ENCODE data around the gene UCK2.
"Not testable (repeated sequence)": the region's sequence is repeated elsewhere in the genome, so short reads cannot be mapped to it uniquely, and the experiment has no call there.

DNA sequence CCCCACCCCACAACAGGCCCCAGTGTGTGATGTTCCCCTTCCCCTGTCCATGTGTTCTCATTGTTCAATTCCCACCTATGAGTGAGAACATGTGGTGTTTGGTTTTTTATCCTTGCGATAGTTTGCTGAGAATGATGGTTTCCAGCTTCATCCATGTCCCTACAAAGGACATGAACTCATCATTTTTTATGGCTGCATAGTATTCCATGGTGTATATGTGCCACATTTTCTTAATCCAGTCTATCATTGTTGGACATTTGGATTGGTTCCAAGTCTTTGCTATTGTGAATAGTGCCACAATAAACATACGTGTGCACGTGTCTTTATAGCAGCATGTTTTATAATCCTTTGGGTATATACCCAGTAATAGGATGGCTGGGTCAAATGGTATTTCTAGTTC is 49.2 kb upstream of the UCK2 start:
- TF ChIP-seq POLR2AphosphoS5, POLR2A (IDR thresholded peaks at IDR 0.05): not testable (repeated sequence)
- TF ChIP-seq, protein P1, sequence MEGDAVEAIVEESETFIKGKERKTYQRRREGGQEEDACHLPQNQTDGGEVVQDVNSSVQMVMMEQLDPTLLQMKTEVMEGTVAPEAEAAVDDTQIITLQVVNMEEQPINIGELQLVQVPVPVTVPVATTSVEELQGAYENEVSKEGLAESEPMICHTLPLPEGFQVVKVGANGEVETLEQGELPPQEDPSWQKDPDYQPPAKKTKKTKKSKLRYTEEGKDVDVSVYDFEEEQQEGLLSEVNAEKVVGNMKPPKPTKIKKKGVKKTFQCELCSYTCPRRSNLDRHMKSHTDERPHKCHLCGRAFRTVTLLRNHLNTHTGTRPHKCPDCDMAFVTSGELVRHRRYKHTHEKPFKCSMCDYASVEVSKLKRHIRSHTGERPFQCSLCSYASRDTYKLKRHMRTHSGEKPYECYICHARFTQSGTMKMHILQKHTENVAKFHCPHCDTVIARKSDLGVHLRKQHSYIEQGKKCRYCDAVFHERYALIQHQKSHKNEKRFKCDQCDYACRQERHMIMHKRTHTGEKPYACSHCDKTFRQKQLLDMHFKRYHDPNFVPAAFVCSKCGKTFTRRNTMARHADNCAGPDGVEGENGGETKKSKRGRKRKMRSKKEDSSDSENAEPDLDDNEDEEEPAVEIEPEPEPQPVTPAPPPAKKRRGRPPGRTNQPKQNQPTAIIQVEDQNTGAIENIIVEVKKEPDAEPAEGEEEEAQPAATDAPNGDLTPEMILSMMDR (IDR thresholded peaks at IDR 0.05) = not testable (repeated sequence)
